Renal cortical epithelial cell (primary cell): Measurements from ENCODE around the gene NKAIN1. TPM values are rescaled to one million over a fixed set of nuclear protein-coding genes. Genes with fewer than 3 reads are reported as not detected.
"Not testable (repeated sequence)": the region's sequence is repeated elsewhere in the genome, so short reads cannot be mapped to it uniquely, and the experiment has no call there.

ENCODE experiments used
- DNase-seq: peaks from one replicate; pipeline ENCODE4 v3.0.0-alpha.2; 2011; ENCODE audit warnings: low read depth
- total RNA-seq: library from RNA; depleted of rRNA; stranded (reverse); fragments of >200 nt; gene quantifications from 2 replicates; pipeline ENCODE4 v1.2.3, GENCODE V29; 2014

Gene NKAIN1
- total RNA-seq, 1 donor from 2014 or later = 0.10 TPM

DNA sequence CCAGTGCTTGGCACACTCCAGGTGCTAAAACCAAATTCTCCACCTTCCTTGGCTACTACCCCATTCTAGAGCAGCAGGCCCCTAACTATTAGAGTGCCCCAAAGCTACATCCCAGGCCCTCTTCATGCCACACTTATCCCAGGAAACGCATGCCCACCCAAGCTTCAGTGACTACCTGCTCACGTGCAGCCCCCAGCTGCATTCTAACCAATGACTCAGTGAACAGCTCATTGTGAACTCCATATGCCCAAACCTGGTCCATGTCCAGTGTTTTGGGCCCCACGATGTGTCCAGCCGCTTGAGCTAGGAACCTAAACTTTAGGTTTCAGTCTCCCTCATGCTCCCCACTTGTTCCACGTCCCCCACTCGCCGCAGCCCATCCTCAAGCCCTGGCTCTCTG lies 41.5 kb downstream of the NKAIN1 start:
- no peak for DNase-seq

DNA sequence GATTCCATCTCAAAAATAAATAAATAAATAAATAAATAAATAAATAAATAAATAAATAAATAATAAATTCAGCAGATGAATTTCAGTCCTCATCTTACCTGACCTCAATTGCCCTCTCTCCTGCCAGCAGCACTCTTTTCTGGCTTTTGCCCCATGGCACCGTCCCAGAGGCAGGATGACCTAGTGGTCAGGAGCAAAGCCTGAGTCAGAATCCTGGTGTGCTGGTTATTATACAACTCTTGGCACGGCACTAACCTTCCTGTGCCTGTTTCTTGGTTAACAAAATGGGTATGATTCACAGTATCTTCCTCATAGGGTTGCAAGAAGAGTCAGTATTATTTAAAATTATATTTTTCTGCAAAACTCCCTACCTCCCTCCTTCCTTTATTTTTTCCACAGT lies 43.0 kb downstream of the NKAIN1 start:
- peak; percentile 68 for DNase-seq

DNA sequence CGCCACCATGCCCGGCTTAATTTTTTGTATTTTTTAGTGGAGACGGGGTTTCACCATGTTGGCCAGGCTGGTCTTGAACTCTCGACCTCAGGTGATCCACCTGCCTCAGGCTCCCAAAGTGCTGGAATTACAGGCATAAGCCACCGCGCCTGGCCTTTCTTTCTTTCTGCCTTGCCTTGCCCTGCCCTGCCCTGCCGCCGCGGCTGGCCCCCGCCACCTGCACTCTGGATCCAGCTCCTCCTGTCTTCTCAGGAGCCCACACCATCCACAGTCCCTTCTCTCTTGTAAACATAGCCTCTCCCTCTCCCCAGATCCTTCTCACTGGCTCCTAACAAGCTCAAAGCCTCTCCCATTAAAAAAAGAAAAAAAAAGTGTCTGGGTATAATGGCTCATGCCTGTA lies 44.4 kb downstream of the NKAIN1 start:
- not testable (repeated sequence) for DNase-seq

DNA sequence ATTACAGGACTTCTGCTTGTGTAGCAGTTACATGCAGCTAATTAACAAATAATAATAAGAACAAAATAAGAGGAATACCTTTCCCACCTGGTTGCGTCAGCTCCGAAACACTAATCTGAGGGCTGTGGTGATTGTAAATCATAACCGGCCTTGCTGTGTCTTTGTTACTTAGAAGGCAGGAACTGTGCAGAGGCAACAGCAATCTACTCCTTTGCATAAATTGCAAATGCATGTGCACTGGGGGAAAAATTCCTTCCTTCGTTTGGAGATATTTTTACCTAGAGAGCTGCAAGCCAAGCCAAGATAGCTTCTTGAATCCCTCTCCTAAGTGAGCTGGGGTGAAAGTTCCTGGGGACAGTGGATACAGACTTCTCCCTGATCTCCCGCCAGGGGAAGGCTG lies 46.0 kb downstream of the NKAIN1 start:
- DNase-seq = no peak

DNA sequence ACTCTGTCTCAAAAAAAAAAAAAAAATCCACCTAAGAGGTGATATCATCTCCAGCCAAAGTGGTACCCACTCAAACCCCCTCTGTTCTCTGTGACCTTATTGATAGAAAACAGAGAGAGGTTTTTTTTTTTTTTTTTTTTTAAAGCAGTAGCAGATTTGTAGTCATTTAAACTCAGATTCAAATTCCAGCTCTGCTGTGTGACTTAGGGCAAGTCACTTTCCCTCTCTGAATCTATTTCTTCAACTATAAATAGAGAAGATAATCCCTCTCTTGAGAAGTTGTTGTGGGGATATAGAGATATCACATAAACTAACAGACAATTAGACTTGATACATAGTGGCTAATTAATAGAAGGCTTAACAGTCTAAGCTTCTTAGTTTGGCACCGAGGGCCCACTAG lies 48.4 kb downstream of the NKAIN1 start:
- no peak for DNase-seq

DNA sequence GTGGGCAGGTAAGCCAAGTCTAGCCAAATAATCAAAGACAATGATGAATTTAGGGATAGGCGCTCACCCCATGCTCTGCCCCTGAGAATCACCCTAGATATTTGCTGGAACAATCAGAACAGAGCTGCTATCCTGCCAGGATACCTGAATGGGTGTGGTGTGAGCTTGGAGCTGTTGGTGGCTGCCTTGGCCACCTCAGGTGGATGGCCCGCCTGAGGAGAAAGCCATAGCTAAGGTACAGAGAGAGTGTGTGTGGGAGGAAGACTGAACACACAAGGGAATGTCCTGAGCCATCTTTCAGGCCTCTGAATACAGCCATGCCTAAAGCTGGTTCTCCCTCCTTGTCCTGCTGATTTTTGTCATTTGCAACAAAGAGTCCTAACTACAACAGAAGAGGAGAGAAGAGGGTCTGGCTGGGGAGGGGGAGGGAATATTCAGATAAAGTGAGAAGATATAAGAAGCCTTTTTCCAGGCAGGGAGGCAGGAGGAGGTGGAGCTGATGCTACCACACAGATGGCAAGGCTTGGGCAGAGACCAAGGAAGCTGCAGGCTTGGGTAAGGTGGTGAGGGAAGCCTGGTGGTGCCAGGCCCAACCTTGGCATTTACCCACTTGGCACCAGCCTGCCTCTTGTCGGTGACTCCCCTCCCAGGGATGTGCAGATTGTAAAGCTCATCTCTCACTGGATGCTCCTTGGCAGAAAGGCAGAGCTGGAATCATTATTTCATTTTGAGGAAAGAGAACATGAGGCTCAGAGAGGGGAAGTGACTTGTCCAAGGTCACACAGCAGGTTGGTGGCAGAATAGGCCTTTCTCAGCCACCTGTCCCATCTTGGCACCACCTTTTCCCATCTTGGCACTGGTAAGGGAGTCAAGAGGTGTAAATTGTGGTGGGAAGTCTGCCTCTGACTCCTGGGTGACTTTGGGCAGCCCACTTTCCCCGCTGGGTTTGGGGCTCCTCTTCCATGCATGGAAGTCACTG lies 49.7 kb downstream of the NKAIN1 start:
- no peak for DNase-seq

DNA sequence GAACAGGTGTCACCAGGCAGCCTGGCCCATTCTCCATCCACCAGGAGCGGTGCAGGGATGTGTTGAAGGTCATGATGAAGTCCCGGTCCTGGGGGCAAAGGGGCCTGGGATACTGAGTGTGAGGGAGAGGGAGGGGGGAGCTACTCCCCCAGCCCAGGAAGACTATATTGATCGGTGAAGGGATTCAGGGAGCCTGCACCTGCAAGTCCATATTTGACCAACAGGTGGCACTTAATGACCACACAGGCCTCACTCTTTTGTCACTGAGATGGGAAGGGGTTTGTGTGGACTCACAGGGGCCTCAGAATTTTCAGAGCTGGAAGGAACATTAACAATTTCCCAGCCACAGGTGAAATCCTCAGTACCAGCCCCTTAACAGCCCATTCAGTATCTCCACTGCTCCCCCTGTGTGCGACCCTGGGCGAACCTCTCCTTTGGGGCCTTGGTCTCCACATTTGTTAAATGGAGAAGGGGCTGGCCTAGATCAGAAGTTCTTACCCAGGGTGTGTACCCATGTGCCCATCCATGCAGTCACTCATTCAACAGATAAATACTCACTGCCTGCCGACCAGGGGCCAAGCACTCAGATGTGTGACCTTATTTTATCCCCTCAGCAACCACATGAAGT lies 55.6 kb downstream of the NKAIN1 start:
- peak; percentile 28 for DNase-seq

DNA sequence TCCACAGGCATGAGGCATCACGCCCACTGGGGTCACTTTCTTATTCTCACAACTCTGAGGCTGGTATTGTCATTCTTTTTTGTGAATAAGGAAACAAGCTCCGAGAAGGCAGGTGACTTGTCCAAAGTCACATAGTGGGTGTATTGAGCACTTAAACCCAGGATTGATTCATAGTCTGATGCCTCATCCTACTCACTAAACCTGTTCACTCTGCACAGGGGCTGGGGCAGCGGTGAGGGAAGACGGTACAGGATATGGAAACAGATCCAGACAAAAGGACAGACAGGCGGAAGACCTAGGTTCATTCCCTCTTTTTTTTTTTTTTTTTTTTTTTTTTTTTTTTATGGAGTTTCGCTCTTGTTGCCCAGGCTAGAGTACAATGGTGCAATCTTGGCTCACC lies 56.6 kb downstream of the NKAIN1 start:
- no peak for DNase-seq

DNA sequence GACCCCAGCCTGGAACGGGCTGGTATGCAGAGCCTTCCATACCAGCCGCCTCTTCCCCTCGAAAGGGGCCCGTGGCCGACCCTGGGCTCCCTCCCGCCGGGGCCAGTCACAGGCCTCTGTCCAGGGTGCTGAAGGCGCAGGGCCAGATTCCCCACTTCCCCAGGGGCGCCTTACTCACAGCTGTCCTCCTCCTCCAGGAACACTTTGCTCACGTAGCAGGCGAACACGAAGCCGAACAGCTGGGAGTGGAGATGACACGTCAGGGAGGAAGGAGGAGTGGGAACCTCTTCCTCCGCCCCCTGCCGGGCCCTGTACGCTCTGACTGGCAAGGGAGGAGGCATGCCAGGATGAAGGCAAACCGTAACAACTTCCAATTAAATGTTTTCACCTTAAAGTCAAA lies 57.3 kb downstream of the NKAIN1 start:
- DNase-seq = peak; percentile 91

DNA sequence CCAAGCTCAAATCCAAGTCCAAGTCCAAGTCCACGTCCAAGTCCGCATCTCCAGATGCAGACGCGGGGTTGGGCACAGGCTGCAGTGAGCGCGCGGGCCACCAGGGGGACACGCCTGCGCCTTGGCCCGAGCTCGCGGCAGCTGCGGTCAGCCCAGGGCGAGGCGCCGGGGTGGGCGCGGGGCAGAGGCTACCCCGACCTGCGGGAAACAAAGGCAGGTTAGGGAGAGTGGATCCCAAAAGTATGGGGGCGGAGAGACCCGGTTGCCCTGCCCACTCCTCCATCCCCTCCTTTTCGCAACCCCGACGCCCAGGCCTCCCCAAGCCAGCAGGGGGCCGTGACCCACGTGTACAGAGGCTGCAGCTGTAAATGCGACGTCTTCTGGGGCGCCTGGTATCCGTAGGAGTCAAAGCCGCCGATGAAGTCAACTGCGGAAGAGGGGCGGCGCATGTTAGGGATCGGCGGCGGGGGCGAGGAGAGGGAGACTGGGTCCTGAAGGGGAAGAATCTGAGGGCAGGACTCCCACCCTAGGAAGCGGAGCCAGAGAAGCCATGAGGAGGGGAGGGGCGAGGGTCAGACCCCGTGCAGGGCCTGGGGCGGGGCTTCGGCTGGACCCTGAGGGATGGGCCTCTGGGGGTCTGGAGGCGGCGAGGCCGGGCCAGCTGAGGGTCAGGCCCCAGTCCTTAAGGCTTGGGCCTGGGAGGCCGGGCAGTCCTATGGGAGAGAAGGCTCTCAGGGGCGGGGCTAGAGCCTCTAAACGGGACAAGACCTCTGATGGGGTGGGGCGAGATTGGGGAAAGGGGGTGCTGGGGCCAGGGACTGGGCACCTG lies 58.0 kb downstream of the NKAIN1 start:
- DNase-seq = no peak

DNA sequence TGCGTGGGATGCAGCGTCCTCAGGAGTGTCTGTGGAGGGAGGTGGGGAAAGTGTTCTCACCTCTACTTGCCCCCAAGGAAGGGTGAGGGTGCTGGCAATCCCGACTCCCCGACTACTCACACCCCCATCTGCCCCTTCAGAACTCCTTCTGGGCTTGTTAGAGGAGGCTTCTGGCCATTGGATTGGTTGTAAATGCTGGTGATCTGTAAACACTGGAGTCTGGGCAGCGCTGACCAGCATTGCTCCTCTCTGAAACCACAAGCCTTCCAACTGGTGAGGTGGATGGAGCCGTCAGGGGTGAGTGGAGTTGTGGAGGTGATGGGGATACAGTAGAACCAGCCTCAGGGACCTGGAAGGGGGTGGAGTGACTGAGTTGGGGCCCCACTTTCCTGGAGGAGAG lies 59.3 kb downstream of the NKAIN1 start:
- no peak for DNase-seq

DNA sequence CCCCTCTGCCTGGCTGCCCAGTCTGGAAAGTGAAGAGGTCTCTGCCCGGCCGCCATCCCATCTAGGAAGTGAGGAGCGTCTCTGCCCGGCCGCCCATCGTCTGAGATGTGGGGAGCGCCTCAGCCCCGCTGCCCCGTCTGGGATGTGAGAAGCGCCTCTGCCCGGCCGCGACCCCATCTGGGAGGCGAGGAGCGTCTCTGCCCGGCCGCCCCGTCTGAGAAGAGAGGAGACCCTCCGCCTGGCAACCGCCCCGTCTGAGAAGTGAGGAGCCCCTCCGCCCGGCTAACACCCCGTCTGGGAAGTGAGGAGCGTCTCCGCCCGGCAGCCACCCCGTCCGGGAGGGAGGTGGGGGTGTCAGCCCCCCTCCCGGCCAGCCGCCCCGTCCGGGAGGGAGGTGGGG lies 63.4 kb downstream of the NKAIN1 start:
- not testable (repeated sequence) for DNase-seq

DNA sequence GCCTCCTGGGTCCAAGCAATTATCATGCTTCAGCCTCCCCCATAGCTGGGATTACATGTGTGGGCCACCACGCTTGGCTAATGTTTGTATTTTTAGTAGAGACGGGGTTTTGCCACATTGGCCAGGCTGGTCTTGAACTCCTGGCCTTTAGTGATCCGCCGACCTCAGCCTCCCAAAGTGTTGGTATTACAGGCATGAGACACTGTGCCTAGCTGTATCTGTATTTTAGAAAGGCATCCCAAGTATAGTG lies 69.3 kb downstream of the NKAIN1 start:
- DNase-seq = no peak

DNA sequence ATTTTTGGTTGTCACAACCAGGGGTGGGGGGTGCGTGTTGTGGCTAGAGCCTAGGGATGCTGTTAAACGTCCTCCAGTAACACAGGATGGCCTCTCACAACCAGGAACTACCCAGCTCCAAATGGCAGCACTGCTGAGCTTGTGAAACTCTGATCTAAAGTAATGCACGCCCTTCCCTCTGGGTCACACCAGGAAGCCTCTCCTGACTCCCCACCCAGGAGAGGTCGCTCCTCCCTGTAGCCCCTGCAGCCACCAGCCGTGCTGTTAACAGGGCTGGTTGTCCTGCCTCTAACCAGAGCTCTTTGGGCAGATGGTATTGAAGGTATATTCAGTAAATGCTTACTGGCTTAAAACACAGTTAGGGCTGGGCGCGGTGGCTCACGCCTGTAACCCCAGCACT lies 73.2 kb downstream of the NKAIN1 start:
- DNase-seq = no peak

DNA sequence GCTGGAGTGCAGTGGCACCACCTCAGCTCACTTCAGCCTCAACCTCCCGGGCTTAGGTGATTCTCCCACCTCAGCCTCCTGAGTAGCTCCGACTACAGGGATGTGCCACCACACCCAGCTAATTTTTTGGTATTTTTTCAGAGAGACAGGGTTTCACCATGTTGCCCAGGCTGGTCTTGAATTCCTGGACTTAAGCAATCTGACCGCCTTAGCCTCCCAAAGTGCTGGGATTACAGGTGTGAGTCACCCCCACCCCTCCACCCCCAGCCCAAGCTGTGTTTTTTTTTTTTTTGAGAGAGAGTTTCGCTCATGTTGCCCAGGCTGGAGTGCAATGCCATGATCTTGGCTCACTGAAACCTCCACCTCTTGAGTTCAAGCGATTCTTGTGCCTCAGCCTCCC lies 75.4 kb downstream of the NKAIN1 start:
- DNase-seq = no peak

DNA sequence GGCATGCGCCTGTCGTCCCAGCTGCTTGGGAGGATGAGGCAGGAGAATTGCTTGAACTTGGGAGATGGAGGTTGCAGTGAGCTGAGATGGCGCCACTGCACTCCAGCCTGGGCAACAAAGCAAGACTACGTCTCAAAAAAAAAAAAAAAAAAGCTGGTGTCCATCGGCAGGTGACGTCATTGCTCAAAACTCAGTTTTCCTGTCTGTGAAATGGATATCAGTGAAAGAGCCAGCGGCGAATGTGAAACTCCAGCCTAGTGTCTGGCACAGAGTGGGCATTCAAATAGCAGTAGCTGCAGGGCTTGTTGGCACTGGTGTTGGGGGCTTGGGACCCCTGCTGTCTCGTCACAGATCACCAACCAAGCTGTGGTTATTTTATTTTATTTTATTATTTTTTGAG lies 75.8 kb downstream of the NKAIN1 start:
- no peak for DNase-seq

DNA sequence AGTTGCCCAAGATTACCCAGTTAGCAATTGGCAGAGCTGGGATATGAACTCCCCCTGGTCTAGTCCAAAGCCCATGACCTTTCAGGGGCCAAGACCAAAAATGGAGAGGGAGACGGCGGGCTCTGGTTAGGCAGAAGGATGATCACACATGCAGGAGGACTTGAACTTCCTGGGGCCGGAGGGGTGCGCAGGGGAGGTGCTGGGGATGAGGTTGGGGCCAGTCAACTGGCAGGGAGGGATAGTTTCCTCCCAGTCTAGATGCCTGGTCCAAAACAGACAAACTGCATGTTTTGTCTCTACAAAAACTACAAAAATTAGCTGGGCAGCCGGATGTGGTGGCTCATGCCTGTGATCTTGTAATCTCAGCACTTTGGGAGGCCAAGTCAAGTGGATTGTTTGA lies 78.1 kb downstream of the NKAIN1 start:
- no peak for DNase-seq

DNA sequence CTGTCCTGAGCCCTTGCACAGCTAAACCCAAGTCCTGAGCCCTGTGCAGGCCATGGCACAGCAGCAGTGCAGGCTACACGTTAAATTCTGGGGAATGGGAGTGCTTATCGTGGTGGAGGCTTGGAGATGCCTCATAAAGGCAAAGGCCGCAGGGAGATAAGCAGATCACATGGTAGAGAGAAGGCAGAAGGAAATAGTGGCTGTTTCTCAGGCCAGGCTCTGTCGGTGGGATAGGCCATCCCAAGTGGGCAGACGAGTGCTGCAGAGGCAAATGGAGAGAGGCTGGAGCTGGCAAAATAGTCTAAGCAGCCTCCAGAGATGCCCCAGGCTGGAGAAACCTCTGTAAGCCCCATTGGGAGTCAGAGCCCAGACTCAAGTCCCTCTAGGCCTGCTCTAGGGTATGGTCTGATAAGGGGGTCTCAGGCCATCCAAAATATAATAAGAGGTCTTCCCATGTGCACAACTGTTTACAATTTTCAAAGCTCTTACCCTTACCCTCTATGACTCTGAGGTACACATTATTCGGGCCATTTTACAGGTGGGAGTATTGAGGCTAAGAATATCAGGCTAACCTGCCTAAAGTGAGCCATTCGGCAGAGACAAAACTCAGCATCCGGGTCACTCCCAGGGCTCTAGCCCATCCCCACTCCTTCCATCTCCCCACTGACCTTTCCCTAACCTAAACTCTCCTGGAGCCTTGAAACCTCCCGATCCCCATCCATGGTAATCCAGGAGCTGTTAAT lies 79.6 kb downstream of the NKAIN1 start:
- no peak for DNase-seq

DNA sequence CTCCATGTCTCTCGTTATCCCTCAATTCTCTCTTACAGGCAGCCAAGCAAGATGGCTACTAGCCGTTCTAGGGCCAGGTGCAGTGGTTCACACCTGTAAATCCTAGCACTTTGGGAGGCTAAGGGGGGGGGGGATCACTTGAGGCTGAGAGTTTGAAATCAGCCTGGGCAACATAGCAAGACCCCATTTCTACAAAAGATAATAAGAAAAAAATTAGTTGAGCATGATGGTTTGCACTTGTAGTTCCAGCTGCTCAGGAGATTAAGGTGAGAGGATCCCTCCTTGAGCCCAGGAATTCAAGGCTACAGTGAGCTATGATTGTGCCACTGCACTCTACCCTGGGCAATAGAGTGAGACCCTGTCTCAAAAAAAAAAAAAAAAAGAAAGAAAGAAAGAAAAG lies 80.4 kb downstream of the NKAIN1 start:
- no peak for DNase-seq

DNA sequence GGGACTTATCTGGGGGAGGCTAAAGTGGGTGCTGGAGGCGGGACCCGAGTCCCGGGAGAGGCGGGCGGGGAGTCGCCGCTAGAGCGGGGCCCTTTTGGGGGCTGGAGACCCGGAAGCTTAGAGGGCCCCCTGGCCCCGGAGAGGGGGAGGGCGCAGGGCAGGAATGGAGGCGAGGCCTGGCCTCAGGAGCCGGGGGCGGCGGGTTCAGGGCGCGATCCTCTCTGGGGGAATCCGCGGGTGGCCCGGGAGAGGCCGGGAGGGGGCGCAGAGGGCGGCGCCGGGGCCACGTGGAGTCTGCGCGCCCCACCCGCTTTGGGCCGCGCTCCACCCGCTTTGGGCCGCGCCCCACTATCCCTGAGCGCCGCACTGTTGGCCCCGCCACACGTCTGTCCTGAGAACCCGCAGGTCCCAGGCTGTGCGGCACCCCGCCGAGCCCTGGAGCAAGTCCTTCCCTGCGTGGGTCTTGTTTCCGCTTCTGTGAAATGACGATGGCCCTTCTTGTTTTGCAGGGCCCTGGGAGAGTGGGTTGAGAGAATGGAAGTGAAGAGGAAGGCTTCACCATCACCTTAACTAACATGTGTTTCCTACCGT lies 84.4 kb downstream of the NKAIN1 start:
- no peak for DNase-seq

DNA sequence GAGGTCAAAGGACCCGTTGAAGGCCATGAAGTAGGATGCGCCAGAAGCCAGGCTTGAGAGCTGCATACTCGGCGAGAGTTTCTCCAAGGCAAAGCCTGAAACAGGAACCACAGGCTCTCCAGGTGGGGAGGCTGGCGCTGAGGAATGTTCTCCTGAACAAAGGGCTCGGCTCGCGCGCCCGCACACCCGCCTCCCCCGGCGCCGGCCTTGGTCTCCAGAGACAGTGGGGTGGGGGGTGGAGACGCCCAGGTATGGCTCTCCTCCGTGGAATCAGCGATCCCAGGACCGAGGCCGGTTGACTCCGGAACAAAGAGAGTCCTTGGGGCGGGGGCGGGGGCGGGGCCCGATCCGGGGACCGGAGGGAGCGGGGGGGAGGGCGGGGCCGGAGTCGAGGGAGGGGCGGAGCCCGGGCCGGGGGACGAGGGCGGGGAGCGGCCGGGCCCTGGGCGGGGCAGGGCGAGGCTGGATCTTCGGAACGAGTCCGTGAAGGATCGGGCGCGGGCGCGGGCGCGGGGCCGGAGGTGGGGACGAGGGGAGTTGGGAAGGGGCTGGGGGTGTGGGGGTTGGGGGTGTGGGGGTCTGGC lies 85.0 kb downstream of the NKAIN1 start:
- peak; percentile 73 for DNase-seq
